Measurements from ENCODE around the gene CNFN.

CNFN gene, protein sequence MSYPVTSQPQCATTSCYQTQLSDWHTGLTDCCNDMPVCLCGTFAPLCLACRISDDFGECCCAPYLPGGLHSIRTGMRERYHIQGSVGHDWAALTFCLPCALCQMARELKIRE

DNA sequence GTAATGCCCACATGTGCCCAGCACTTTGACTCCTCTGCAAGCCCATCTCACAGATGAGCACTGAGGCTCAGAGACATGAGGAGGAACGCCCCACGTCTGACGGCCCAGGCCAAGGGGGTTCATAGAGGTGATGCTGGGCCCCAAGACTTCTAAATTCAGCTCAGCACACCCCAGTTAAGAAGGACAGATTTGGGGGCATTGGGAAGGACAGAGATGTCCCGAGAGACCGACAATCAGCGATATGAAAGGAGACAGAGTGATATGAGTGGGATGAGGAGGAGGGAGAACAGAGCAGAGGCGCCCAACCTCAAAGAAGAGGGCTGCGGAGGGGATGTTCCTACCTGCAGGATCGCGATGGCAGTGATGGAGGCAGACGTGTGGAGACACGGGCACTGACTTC lies at the start of gene CNFN:
TSS of gene CNFN (minus strand) at position 399 of the 400 bp plus-strand sequence. CDS start 1,260 bp downstream, outside the sequence.
- no peak for DNase-seq

GRCh38 chr19:42436006-42436405 lies 45.9 kb upstream of the CNFN start:
- no peak for DNase-seq

- no peak for DNase-seq
Observed at GRCh38 chr19:42435316-42435715, 45.2 kb upstream of the CNFN start.

DNA sequence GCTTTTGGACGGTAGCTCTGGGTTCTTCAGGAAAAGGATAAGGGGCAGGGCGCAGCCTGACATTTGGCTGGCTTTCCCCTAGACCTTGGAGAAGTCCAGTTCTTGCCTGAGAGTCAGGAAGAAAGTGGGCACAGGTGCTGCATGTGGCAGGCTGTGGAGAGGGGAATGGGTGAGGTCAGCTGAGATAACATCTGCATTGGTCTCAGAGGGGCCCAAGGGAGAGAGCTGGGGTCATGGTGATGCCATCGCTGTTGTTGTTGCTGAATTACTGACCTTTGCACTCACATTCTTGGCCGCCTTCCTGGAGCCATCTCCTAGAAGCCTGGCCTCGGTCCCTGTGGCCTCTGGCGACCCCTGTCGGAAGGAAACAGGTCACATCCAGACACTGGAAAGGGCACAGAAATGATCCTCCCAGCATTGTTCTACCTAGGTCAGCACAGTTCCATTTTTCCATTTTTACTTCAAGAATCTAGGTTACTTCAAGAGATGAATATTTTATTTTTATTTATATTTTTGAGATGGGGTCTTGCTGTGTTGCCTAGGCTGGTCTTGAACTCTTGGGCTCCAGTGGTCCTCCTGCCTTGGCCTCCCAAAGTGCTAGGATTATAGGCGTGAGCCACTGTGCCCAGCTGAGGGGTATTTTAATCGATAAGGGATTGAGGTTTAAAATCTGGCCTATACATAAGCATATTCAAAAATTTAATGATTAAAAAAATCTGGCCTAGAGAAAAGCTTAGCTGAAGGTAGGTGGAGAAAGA lies 43.6 kb upstream of the CNFN start:
- DNase-seq = peak; percentile 20 to 38 (median 29)

- no peak for DNase-seq
Observed at GRCh38 chr19:42431486-42431885, 41.4 kb upstream of the CNFN start.

DNA sequence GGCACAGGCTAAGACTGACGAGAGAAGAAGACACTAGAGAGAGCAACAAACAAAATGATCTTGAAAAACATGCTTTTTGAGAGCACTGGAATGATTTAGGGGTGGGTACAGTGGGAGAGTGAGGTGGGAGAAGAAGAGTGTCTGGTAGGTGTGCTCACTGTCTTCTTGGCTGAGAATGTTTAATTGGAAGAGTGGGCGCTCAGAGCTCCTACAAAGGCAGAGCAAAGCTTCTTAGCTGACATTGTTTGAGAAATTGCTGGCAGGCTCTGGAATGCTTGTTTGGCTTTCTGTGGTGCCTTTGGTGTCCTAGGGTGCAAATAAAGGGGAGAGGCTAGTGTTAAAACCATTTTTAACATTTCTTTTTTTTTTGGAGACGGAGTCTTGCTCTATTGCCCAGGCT lies 38.6 kb upstream of the CNFN start:
- no peak for DNase-seq

DNA sequence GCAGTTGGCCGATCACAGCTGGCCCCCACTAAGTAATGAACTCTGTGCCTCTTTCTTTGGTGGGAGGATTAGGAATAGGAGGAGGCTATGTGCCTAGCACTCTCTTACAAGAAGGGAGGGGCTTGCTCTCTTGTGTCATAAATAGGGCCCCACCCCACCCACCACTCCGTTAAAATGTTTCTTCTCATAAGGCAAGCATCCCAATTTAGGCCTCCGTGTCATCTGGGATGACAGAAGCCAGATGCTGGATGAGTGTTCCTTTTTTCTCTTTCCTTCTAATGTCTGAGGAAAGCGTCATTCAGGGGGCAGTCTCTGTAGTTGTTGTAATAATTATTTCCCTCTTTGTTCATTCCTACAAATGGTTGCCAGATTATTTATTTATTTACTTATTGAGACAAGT lies 37.2 kb upstream of the CNFN start, which contains the start of gene LIPE:
TSS of gene LIPE (minus strand) at position 76 of the 400 bp plus-strand sequence. CDS start 239 bp downstream, outside the sequence.
- no peak for DNase-seq

DNA sequence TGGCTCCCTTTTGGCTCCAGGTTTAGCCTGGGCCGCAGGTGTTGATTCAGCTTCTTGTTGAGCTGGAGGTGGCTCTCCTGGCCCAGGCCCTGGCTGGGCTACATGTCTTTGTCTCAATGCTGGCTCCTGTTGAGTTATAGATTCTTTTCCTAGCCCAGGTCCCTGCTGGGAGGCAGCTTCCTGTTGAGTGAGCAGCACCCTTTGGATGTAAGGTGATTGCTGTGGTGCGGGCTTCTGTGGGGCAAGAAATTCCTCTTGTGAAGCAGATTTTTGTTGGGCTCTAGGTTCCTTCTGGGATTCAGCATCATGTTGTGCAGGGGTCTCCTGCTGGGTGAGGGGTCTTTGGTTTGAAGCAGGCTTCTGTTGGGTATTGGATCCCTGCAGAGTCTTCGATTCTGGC lies 36.5 kb upstream of the CNFN start:
- DNase-seq = no peak

- DNase-seq = no peak
Observed at GRCh38 chr19:42424712-42425131, 34.6 kb upstream of the CNFN start.

DNA sequence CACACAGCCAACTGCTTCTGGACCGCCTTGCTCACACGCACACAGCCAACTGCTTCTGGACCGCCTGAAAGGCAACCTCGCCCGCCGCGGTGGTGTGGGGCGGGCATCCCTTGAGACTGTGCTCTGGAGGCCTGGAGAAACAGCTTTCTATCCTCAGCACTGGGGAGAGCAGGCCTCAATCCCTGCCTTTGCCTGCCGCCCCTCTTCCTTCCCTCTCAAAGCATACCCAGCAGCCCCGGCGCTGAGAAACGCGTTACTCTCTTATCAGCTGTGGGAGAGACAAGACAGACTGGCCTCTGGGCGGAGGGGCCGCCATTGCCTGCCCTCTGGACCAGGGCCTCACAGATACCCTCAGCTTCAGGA lies 34.2 kb upstream of the CNFN start:
- no peak for DNase-seq

GRCh38 chr19:42423462-42424344 lies 33.6 kb upstream of the CNFN start:
- peak; percentile 82 to 91 (median 83) for DNase-seq

DNA sequence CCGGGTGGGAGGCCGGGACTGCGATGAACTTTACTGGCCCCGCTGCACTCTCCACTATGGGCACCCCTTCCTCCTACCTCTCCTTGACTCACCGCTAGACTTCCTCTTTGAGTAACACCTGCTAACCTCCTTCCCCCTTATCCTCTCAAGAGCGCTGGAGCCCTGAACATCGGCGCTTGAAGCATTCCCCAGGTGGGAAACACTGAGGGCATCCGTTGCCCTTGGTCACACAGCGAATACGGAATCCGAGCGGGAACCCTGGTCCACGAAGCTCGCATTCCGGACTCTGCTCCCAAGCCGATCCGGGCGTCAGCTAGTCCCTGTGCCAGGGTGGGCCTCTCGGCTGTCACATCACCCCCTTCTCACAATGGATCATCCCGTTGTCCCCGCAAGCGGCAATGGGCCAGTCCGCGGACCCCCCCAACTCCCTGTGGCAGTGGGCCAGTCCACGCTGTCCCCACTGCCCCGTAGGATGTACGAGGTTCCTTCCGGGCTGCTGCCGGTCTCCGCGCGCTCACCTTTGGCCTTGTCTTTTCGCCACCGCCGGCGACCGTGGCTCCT lies 32.9 kb upstream of the CNFN start:
- peak in 3 of 4 experiments; percentile 37 to 44 (median 40) for DNase-seq

GRCh38 chr19:42422092-42422900 lies 32.2 kb upstream of the CNFN start:
- DNase-seq = no peak

- no peak for DNase-seq
Observed at GRCh38 chr19:42421591-42422031, 31.5 kb upstream of the CNFN start.

DNA sequence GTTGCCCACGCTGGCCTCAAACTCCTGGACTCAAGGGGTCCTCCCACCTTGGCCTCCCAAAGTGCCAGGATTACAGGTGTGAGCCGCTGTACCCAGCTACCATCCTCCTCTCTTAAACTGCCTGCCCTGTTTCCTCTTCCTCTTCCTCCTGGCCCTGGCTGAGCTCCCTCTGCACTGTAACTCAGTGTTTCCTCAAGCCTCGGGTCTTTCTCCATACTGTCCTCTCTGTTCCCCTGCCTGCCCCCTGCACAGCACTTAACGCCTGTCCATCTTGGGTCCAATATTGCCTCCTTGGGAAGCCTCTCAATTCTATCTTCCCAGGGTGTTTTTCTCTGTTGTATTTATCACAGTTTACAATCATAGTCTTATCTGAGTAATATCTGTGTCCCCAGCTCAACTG lies 31.0 kb upstream of the CNFN start:
- DNase-seq = no peak

DNA sequence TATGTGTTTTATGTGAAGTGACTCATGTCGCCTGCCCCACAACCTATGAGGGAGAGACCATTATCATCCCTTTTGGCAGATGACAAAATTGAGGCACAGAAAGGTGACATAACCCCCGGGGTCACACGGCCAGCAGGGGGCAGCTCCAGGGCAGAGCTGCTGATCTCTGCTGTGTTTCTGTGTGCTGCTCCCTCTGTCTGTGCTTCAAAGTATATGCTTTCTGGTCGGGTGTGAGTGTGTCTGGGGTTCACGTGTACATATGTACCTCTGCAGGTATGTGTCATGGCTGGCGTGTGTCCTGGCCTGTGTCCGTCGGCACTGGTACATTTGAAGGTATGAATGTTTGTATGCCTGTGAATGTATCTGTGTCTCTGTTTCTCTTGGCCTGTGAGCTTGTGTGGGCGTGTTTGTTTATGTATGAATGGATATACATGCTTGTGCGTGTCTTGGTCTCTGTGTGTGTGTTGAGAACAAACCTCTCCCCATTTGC lies 30.0 kb upstream of the CNFN start:
- peak; percentile 53 to 67 (median 60) for DNase-seq

- no peak for DNase-seq
Observed at GRCh38 chr19:42419309-42419708, 29.2 kb upstream of the CNFN start.

GRCh38 chr19:42412661-42413076 lies 22.6 kb upstream of the CNFN start:
- no peak for DNase-seq

DNA sequence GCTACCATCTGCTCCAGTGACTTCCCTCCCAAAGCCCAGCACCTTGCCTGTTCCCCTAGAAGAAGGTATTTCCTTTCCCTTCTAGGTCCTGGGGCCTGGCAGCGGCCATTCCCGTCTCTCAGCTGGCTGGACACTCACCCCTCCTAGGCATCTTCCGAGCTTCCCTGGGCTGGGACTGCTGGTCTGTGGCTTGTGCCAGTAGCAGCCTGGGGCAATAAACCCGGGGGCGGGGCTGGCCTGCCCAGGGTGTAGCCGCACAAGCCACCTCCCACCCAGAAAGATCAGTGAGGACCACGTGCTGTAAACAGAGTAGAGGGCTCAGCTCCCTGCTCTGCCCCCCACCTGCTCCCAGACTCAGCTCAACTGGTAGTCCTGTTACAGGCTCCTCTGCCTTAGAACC lies 22.1 kb upstream of the CNFN start:
- no peak for DNase-seq

DNA sequence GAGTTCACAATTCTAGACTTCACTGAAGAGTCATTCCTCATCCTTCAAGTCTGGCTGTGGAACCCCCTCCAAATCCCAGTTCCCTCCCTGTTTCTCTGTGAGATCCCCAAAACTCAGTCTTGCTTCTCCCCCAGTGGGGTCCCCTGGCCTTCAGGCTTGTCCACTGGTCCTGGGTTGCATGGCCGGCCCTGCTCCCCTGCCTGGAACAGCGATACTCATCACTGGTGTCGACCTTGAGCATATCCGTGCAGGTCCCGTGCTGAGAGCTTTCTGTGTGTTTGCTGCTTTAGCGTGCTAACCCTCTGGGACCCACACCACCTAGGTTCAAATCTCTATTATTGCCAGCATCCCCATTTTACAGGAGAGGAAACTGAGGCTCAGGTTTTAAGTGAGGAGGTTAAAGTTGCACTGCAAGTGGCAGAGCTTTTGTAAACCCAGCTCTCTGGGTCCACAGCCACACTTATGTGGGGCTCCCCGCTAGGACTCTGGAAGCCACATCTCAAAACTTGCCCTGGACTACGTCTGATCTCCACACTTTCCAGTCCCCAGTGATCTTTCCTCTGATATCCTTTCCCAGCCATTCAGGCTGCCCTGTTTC lies 21.6 kb upstream of the CNFN start:
- DNase-seq = no peak

DNA sequence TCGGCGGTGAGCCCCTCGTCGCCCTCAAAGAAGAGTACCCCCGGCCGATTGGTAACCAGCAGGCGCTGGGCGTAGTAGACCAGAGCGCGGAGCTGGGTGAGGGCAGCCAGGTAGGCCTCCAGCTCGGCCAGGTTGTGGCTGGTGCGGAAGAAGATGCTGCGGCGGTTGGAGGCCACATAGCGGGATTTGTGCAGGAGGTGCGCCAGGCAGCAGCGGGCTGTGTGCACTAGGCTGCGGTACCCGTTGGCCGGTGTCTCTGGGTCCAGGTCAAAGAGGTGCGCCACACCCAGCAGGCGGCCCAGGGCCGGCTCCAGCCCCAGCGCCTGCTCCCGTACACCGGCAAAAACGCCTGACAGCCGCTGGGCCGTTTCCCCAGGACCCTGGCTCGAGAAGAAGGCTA lies 20.3 kb upstream of the CNFN start:
- no peak for DNase-seq

DNA sequence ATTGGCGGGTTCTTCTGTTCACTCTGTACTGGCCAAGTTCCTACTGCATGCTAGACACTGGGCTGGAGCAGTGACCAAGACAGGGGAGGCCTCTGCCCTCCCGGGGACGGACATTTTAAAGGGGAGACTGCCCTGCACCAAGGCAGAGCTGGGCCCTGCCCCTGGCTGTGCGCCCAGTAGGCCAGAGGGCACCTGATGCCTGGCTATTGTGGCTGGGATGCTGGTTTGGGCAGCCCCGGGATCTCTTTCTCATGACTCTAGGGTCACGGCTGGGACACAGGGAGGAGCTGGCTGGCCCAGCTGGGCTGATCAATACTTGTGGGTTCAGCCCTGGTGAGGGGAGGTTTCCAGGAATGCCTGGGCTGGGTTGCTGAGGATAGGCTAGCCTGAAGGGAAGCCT lies 19.4 kb upstream of the CNFN start:
- DNase-seq = no peak

Measured in activated CD4-positive, CD25-positive, alpha-beta regulatory T cell (primary cell).